Naive thymus-derived CD4-positive, alpha-beta T cell (primary cell): ENCODE measurements around the gene ASAP3. TPM values are rescaled to one million over a fixed set of nuclear protein-coding genes. Genes with fewer than 3 reads are reported as not detected.

Experiments
- ATAC-seq: fragments of 150-1000 bp; cut with Tn5 transposase; 2 replicates; pipeline ENCODE4 v1.10.0; 2021; ENCODE audit warnings: mild to moderate bottlenecking, moderate library complexity
- CTCF ChIA-PET: fragments of 350-600 bp; sonication (Branson Sonifier 250); formaldehyde crosslinking; loops from one replicate; lab custom pipeline; 2021; ENCODE audit warnings: antibody characterized with exemption; lab: Charles Lee
- POLR2A ChIA-PET: fragments of 350-600 bp; sonication (Branson Sonifier 250); formaldehyde crosslinking; loops from one replicate; lab custom pipeline; 2021; ENCODE audit warnings: antibody characterized with exemption, inconsistent platforms; lab: Charles Lee
- DNase-seq, 9 donors: peaks; one replicate each; pipeline versions ENCODE4 v3.0.0 to v3.0.0-alpha.2; 2020 to 2022; ENCODE audit warnings: mixed read lengths in 1 of 9
- H3K27ac ChIP-seq: one replicate; pipeline ENCODE4 v1.7.0; 2013; ENCODE audit warnings: mild to moderate bottlenecking, low read depth, low read length, moderate library complexity
- H3K27me3 ChIP-seq, 2 donors: one replicate each; pipeline ENCODE4 v1.7.0; 2013; ENCODE audit warnings: low read length in 2 of 2, mild to moderate bottlenecking in 2 of 2, moderate library complexity in 2 of 2; ENCODE audit not compliant: control insufficient read depth in 2 of 2, insufficient read depth in 2 of 2
- H3K36me3 ChIP-seq, 3 experiments: 1 replicate in 2 of 3; 2 replicates in 1 of 3; pipeline ENCODE4 v1.7.0; 2013; ENCODE audit warnings: low read length in 3 of 3, mild to moderate bottlenecking in 3 of 3, moderate library complexity in 1 of 3; ENCODE audit not compliant: insufficient read depth in 3 of 3, control insufficient read depth in 2 of 3
- H3K4me1 ChIP-seq, 2 donors: one replicate each; pipeline ENCODE4 v1.7.0; 2013; ENCODE audit warnings: low read length in 2 of 2, mild to moderate bottlenecking in 2 of 2, moderate library complexity in 1 of 2; ENCODE audit not compliant: control insufficient read depth in 2 of 2, insufficient read depth in 2 of 2
- H3K4me3 ChIP-seq: 2 replicates; pipeline ENCODE4 v1.7.0; 2013; ENCODE audit warnings: mild to moderate bottlenecking, low read length
- H3K9me3 ChIP-seq, 3 experiments: 1 replicate in 2 of 3; 2 replicates in 1 of 3; pipeline ENCODE4 v1.7.0; 2013; ENCODE audit warnings: low read length in 3 of 3; ENCODE audit not compliant: control insufficient read depth in 2 of 3
- H3K27ac Mint-ChIP-seq, 9 donors: one replicate each; pipeline ENCODE4 v1.8.0; 2020 to 2022; ENCODE audit warnings: mixed read lengths in 9 of 9, mild to moderate bottlenecking in 8 of 9, moderate library complexity in 5 of 9, inconsistent platforms in 2 of 9
- H3K27me3 Mint-ChIP-seq, 5 donors: one replicate each; pipeline ENCODE4 v1.8.0; 2021 to 2022; ENCODE audit warnings: mixed read lengths in 5 of 5, mild to moderate bottlenecking in 1 of 5
- H3K36me3 Mint-ChIP-seq, 5 donors: one replicate each; pipeline ENCODE4 v1.8.0; 2020 to 2022; ENCODE audit warnings: mixed read lengths in 5 of 5, mild to moderate bottlenecking in 3 of 5, inconsistent platforms in 1 of 5
- H3K4me1 Mint-ChIP-seq, 7 donors: one replicate each; pipeline ENCODE4 v1.8.0; 2020 to 2022; ENCODE audit warnings: mixed read lengths in 7 of 7, mild to moderate bottlenecking in 3 of 7, inconsistent platforms in 1 of 7
- H3K4me3 Mint-ChIP-seq, 10 donors: one replicate each; pipeline ENCODE4 v1.8.0; 2020 to 2022; ENCODE audit warnings: mild to moderate bottlenecking in 10 of 10, mixed read lengths in 10 of 10, moderate library complexity in 6 of 10, inconsistent platforms in 2 of 10
- H3K9me3 Mint-ChIP-seq, 11 donors: one replicate each; pipeline ENCODE4 v1.8.0; 2020 to 2022; ENCODE audit warnings: mixed read lengths in 11 of 11, mild to moderate bottlenecking in 4 of 11, inconsistent platforms in 1 of 11, moderate library complexity in 1 of 11
- intact Hi-C, 2 donors: fragments of 100-400 bp; cut with micrococcal nuclease; formaldehyde crosslinking; loops; one replicate each; pipeline ENCODE4 v1.15.1; 2023
- polyA plus RNA-seq, 2 donors: library from polyadenylated mRNA; unstranded; fragments of 300-500 nt; fragmentation: Illumina TruSeq; gene quantifications; one replicate each; pipeline ENCODE4 v1.2.3, GENCODE V29; 2021
- total RNA-seq, 6 experiments: library from RNA in 5 of 6; stranded (reverse) in 5 of 6; gene quantifications; 1 replicate in 5 of 6; 2 replicates in 1 of 6; pipeline ENCODE4 v1.2.3 and lab custom pipeline; 2021 to 2026

Gene ASAP3
- total and polyA plus RNA-seq, 7 experiments from 2014 or later: 0.12 to 8.8 (median 1.5) TPM

GRCh38 chr1:23442751-23443150 lies 41.2 kb downstream of the ASAP3 start:
- no peak overlapping the region for H3K27ac Mint-ChIP-seq
- H3K27me3 Mint-ChIP-seq: peaks cover 0 to 5% (median 0%) of the 10 kb centered on the region in 5 donors

GRCh38 chr1:23441446-23442148 lies 42.4 kb downstream of the ASAP3 start:
- ChIA-PET CTCF (no interaction called here), POLR2A (interaction anchor here (1.1 kb wide), 1 partner anchor 98 kb away, joined by 3 read pairs; no protein-coding TSS in a partner anchor)
- H3K4me3 ChIP-seq: no peak overlapping the region
- DNase-seq (no peak), ATAC-seq (no peak)
- Mint-ChIP-seq H3K36me3 (no peaks in the 10 kb centered on the region), H3K4me1 (peaks cover 0 to 3% (median 0%) of the 10 kb centered on the region in 7 donors), H3K27ac (no peak overlapping the region), H3K4me3 (no peak overlapping the region), H3K27me3 (peaks cover 0 to 5% (median 0%) of the 10 kb centered on the region in 5 donors), H3K9me3 (no peaks in the 10 kb centered on the region)
- no peaks in the 10 kb centered on the region for H3K9me3 ChIP-seq
- no peaks in the 10 kb centered on the region for H3K4me1 ChIP-seq
- no peaks in the 10 kb centered on the region for H3K36me3 ChIP-seq
- no peak overlapping the region for H3K27ac ChIP-seq
- no peaks in the 10 kb centered on the region for H3K27me3 ChIP-seq
- intact Hi-C loops: no loop called here

More at GRCh38 chr1:23442751-23443150, 41.2 kb downstream of the ASAP3 start:
- Histone ChIP-seq H3K9me3 (no peaks in the 10 kb centered on the region), H3K36me3 (no peaks in the 10 kb centered on the region), H3K4me3 (no peak overlapping the region), H3K4me1 (no peaks in the 10 kb centered on the region), H3K27ac (no peak overlapping the region), H3K27me3 (no peaks in the 10 kb centered on the region)
- Mint-ChIP-seq H3K4me1 (peaks cover 0 to 3% (median 0%) of the 10 kb centered on the region in 7 donors), H3K9me3 (no peaks in the 10 kb centered on the region), H3K36me3 (no peaks in the 10 kb centered on the region), H3K4me3 (no peak overlapping the region)
- intact Hi-C loops: no loop called here
- ChIA-PET POLR2A (no interaction called here), CTCF (no interaction called here)
- no peak for ATAC-seq
- no peak for DNase-seq

GRCh38 chr1:23438545-23438944 lies 45.4 kb downstream of the ASAP3 start:
- ATAC-seq (no peak), DNase-seq (no peak)
- Mint-ChIP-seq H3K4me1 (no peaks in the 10 kb centered on the region), H3K27ac (no peak overlapping the region), H3K4me3 (no peak overlapping the region), H3K36me3 (no peaks in the 10 kb centered on the region), H3K27me3 (peaks cover 0 to 20% (median 0%) of the 10 kb centered on the region in 5 donors), H3K9me3 (no peaks in the 10 kb centered on the region)
- Histone ChIP-seq H3K4me1 (no peaks in the 10 kb centered on the region), H3K36me3 (no peaks in the 10 kb centered on the region), H3K4me3 (no peak overlapping the region), H3K9me3 (no peaks in the 10 kb centered on the region), H3K27me3 (no peaks in the 10 kb centered on the region), H3K27ac (no peak overlapping the region)
- ChIA-PET POLR2A (no interaction called here), CTCF (no interaction called here)
- intact Hi-C loops: no loop called here

- H3K9me3 ChIP-seq: no peaks in the 10 kb centered on the region
- Mint-ChIP-seq H3K27ac (no peak overlapping the region), H3K9me3 (no peaks in the 10 kb centered on the region), H3K27me3 (peaks cover 0 to 20% (median 0%) of the 10 kb centered on the region in 5 donors), H3K4me1 (no peaks in the 10 kb centered on the region), H3K36me3 (no peaks in the 10 kb centered on the region), H3K4me3 (peak overlapping the region in 1 of 10 donors; percentile 33)
- intact Hi-C loops: no loop called here
- ATAC-seq: no peak
- no peak overlapping the region for H3K4me3 ChIP-seq
- H3K27ac ChIP-seq: no peak overlapping the region
- no peak for DNase-seq
- H3K27me3 ChIP-seq: no peaks in the 10 kb centered on the region
- H3K4me1 ChIP-seq: no peaks in the 10 kb centered on the region
- CTCF ChIA-PET: interaction anchor here (0.5 kb wide), 1 partner anchor 107 kb away, joined by 3 read pairs; no protein-coding TSS in a partner anchor
- no peaks in the 10 kb centered on the region for H3K36me3 ChIP-seq
- POLR2A ChIA-PET: no interaction called here
Observed at GRCh38 chr1:23437355-23437664, 46.7 kb downstream of the ASAP3 start.

- Histone ChIP-seq H3K27ac (no peak overlapping the region), H3K27me3 (no peaks in the 10 kb centered on the region), H3K9me3 (no peaks in the 10 kb centered on the region), H3K4me3 (no peak overlapping the region), H3K4me1 (no peaks in the 10 kb centered on the region), H3K36me3 (no peaks in the 10 kb centered on the region)
- intact Hi-C loops: no loop called here
- DNase-seq (peak in 6 of 9 donors; percentile 7 to 35 (median 24)), ATAC-seq (peak; percentile 78)
- ChIA-PET POLR2A (no interaction called here), CTCF (interaction anchor here (0.5 kb wide), 1 partner anchor 107 kb away, joined by 3 read pairs; no protein-coding TSS in a partner anchor)
- Mint-ChIP-seq H3K4me3 (peak overlapping the region in 3 of 10 donors; percentile 13 to 44 (median 39)), H3K27me3 (peaks cover 0 to 20% (median 0%) of the 10 kb centered on the region in 5 donors), H3K9me3 (no peaks in the 10 kb centered on the region), H3K27ac (no peak overlapping the region), H3K36me3 (no peaks in the 10 kb centered on the region), H3K4me1 (no peaks in the 10 kb centered on the region)
Observed at GRCh38 chr1:23436520-23437354, 47.2 kb downstream of the ASAP3 start.

- Histone ChIP-seq H3K9me3 (no peaks in the 10 kb centered on the region), H3K36me3 (no peaks in the 10 kb centered on the region), H3K4me1 (no peaks in the 10 kb centered on the region), H3K27me3 (no peaks in the 10 kb centered on the region), H3K27ac (no peak overlapping the region), H3K4me3 (no peak overlapping the region)
- Mint-ChIP-seq H3K27me3 (peaks cover 0 to 23% (median 0%) of the 10 kb centered on the region in 5 donors), H3K9me3 (no peaks in the 10 kb centered on the region), H3K36me3 (no peaks in the 10 kb centered on the region), H3K4me3 (no peak overlapping the region), H3K4me1 (no peaks in the 10 kb centered on the region), H3K27ac (no peak overlapping the region)
- ChIA-PET POLR2A (interaction anchor here (1.1 kb wide), 1 partner anchor 12 kb away, joined by 3 read pairs; no protein-coding TSS in a partner anchor), CTCF (no interaction called here)
- ATAC-seq (no peak), DNase-seq (no peak)
- intact Hi-C loops: no loop called here
Observed at GRCh38 chr1:23434260-23434775, 49.7 kb downstream of the ASAP3 start.
